SK-N-SH (cell line): ENCODE results near the gene RET. TPM values are rescaled to one million over a fixed set of nuclear protein-coding genes. Genes with fewer than 3 reads are reported as not detected.

Experiments
- CTCF ChIA-PET: fragments of 300-600, 350-600 bp; formaldehyde crosslinking; extraction: SDS; loops from one replicate; lab custom pipeline; 2021; lab: Yijun Ruan, JAX
- POLR2A ChIA-PET: fragments of 350-600 bp; sonication (Branson Sonifier 250); formaldehyde crosslinking; extraction: SDS; loops from one replicate; lab custom pipeline; 2020; ENCODE audit warnings: antibody characterized with exemption, inconsistent platforms; lab: Yijun Ruan, JAX
- DNase-seq: peaks from one replicate; pipeline ENCODE4 v3.0.0; 2012
- H2AFZ ChIP-seq: fragments of 200-600 bp; sonication (generic); 2 replicates; pipeline ENCODE4 v1.8.1; 2016; ENCODE audit warnings: antibody characterized with exemption, mild to moderate bottlenecking, low read depth
- H3F3A ChIP-seq: fragments of 200-600 bp; sonication (generic); replicated peaks from 2 replicates; pipeline ENCODE3; 2016; ENCODE audit warnings: antibody characterized with exemption, mild to moderate bottlenecking; ENCODE audit not compliant: insufficient read depth
- H3K27ac ChIP-seq, 2 experiments: fragments of 200-500 bp in 1 of 2; fragments of 200-600 bp in 1 of 2; sonication (Bioruptor generic) in 1 of 2; sonication (generic), shearing (Covaris generic) in 1 of 2; 2 replicates each; pipeline versions ENCODE4 v1.5.1 to v1.6.1; 2014 to 2016; ENCODE audit warnings: low read depth in 2 of 2, inconsistent platforms in 1 of 2, low read length in 1 of 2, mild to moderate bottlenecking in 1 of 2, mixed read lengths in 1 of 2
- H3K27me3 ChIP-seq: fragments of 200-600 bp; sonication (generic), shearing (Covaris generic); 2 replicates; pipeline ENCODE4 v1.6.1; 2016; ENCODE audit warnings: mixed run types; ENCODE audit not compliant: insufficient read depth
- H3K36me3 ChIP-seq, 2 experiments: fragments of 200-500 bp in 1 of 2; fragments of 200-600 bp in 1 of 2; sonication (Bioruptor generic) in 1 of 2; sonication (generic) in 1 of 2; replicated peaks in 1 of 2; 2 replicates each; pipeline versions ENCODE3 to v1.5.1; 2014 to 2016; ENCODE audit warnings: low read length in 1 of 2, mild to moderate bottlenecking in 1 of 2; ENCODE audit not compliant: insufficient read depth in 2 of 2, control insufficient read depth in 1 of 2
- H3K4me1 ChIP-seq, 2 experiments: fragments of 200-500 bp in 1 of 2; fragments of 200-600 bp in 1 of 2; sonication (Bioruptor generic) in 1 of 2; sonication (generic), shearing (Covaris generic) in 1 of 2; 2 replicates each; pipeline versions ENCODE4 v1.5.1 to v1.6.1; 2014 to 2016; ENCODE audit warnings: low read depth in 1 of 2, low read length in 1 of 2, mixed run types in 1 of 2; ENCODE audit not compliant: insufficient read depth in 2 of 2, control insufficient read depth in 1 of 2
- H3K4me2 ChIP-seq: fragments of 200-600 bp; sonication (generic), shearing (Covaris generic); 2 replicates; pipeline ENCODE4 v1.6.1; 2017; ENCODE audit warnings: mixed run types
- H3K4me3 ChIP-seq, 2 experiments: fragments of 200-500 bp in 1 of 2; fragments of 200-600 bp in 1 of 2; sonication (Bioruptor generic) in 1 of 2; sonication (generic), shearing (Covaris generic) in 1 of 2; 2 replicates each; pipeline versions ENCODE4 v1.5.1 to v1.8.1; 2014 to 2016; ENCODE audit warnings: low read depth in 2 of 2, inconsistent platforms in 1 of 2, low read length in 1 of 2, mild to moderate bottlenecking in 1 of 2, mixed read lengths in 1 of 2, moderate library complexity in 1 of 2
- H3K79me2 ChIP-seq: fragments of 200-600 bp; sonication (generic); 2 replicates; pipeline ENCODE4 v1.8.1; 2017; ENCODE audit warnings: mild to moderate bottlenecking; ENCODE audit not compliant: insufficient read depth
- H3K9ac ChIP-seq: fragments of 200-600 bp; sonication (generic); 2 replicates; pipeline ENCODE4 v1.6.1; 2017; ENCODE audit warnings: mixed run types
- H3K9me2 ChIP-seq: fragments of 200-600 bp; sonication (generic); 2 replicates; pipeline ENCODE4 v1.6.1; 2017; ENCODE audit warnings: mixed run types
- H3K9me3 ChIP-seq: fragments of 200-600 bp; sonication (generic); 2 replicates; pipeline ENCODE4 v1.6.1; 2017; ENCODE audit warnings: mixed run types, mild to moderate bottlenecking, moderate library complexity
- H4K20me1 ChIP-seq: fragments of 200-600 bp; sonication (generic); 2 replicates; pipeline ENCODE4 v1.6.1; 2017; ENCODE audit warnings: mild to moderate bottlenecking, mixed run types; ENCODE audit not compliant: insufficient read depth
- EZH2phosphoT487 ChIP-seq: fragments of 200-600 bp; sonication (generic); IDR thresholded peaks from 2 replicates; pipeline ENCODE4 v1.6.1; 2017; ENCODE audit warnings: low read depth, mixed run types, mild to moderate bottlenecking, antibody characterized with exemption, moderate library complexity, borderline replicate concordance
- FOSL2 ChIP-seq: IDR thresholded peaks from 2 replicates; pipeline ENCODE4 v1.4.0; 2012; ENCODE audit warnings: low read depth, mild to moderate bottlenecking, moderate library complexity, borderline replicate concordance
- FOXJ3 ChIP-seq: sonication (generic); formaldehyde crosslinking; IDR thresholded peaks from 2 replicates; pipeline ENCODE4 v1.5.1; 2020; ENCODE audit warnings: mild to moderate bottlenecking, missing genetic modification reagents
- JUND ChIP-seq: IDR thresholded peaks from 2 replicates; pipeline ENCODE4 v1.4.0; 2012
- MEF2A ChIP-seq: IDR thresholded peaks from 2 replicates; pipeline ENCODE4 v1.4.0; 2012; ENCODE audit warnings: low read depth, borderline replicate concordance
- NFIC ChIP-seq: IDR thresholded peaks from 2 replicates; pipeline ENCODE4 v1.4.0; 2012; ENCODE audit warnings: borderline replicate concordance
- NRF1 ChIP-seq: IDR thresholded peaks from 2 replicates; pipeline ENCODE4 v1.6.1; 2012; ENCODE audit warnings: low read depth, mild to moderate bottlenecking, low read length
- PBX3 ChIP-seq: IDR thresholded peaks from 2 replicates; pipeline ENCODE4; 2012
- POLR2AphosphoS5 ChIP-seq: IDR thresholded peaks from 2 replicates; pipeline ENCODE4 v1.6.1; 2012; ENCODE audit warnings: low read depth, low read length
- RCOR1 ChIP-seq: fragments of 150-350 bp; IDR thresholded peaks from 2 replicates; pipeline ENCODE4 v1.6.1; 2017; ENCODE audit warnings: antibody characterized with exemption, low read length
- RFX5 ChIP-seq: IDR thresholded peaks from 2 replicates; pipeline ENCODE4 v1.6.1; 2012; ENCODE audit warnings: mild to moderate bottlenecking, improper control_type of control experiment, low read length
- RXRA ChIP-seq: IDR thresholded peaks from 2 replicates; pipeline ENCODE4 v1.4.0; 2012; ENCODE audit warnings: low read depth, mild to moderate bottlenecking, borderline replicate concordance
- SMC3 ChIP-seq: IDR thresholded peaks from 2 replicates; pipeline ENCODE4 v1.6.1; 2012; ENCODE audit warnings: low read depth, low read length, improper control_type of control experiment
- TAF1 ChIP-seq: IDR thresholded peaks from 2 replicates; pipeline ENCODE4 v1.6.1; 2012; ENCODE audit warnings: low read depth, mild to moderate bottlenecking, low read length, moderate library complexity, borderline replicate concordance
- TEAD4 ChIP-seq: IDR thresholded peaks from 2 replicates; pipeline ENCODE4 v1.4.0; 2012; ENCODE audit warnings: mild to moderate bottlenecking, borderline replicate concordance; ENCODE audit not compliant: insufficient read depth
- USF2 ChIP-seq: fragments of 150-350 bp; IDR thresholded peaks from 2 replicates; pipeline ENCODE4 v1.6.1; 2017; ENCODE audit warnings: antibody characterized with exemption, low read length, low read depth, borderline replicate concordance
- WGBS: methylation state at CpG from one replicate; pipeline ENCODE4 v1.1.6; 2017; ENCODE audit warnings: low lambda C conversion rate; 5-methylcytosine and 5-hydroxymethylcytosine counted together
- polyA plus RNA-seq, 3 experiments: library from polyadenylated mRNA; depleted of rRNA; stranded (reverse); fragments of >200 nt; gene quantifications; 2 replicates each; pipeline ENCODE4 v1.2.3, GENCODE V29; 2012

RET gene
- polyA plus RNA-seq, 1 of the 3 experiments (the other 2 are of a cell fraction): 3.2 TPM

- ChIA-PET POLR2A (no interaction called here), CTCF (interaction anchor here (1.3 to 2.4 kb wide), 2 partner anchors 8 to 42 kb away, joined by 3 to 7 read pairs; no protein-coding TSS in a partner anchor)
- WGBS: 57% methylated on average over 10 of the region's 16 CpGs
- Histone ChIP-seq H3F3A (no peaks in the 10 kb centered on the region), H3K9me3 (peaks cover 5% of the 10 kb centered on the region; the same call in 1 of the 2 replicates), H3K79me2 (no peaks in the 10 kb centered on the region), H2AFZ (no peak overlapping the region), H3K9me2 (no peaks in the 10 kb centered on the region), H3K36me3 (no peaks in the 10 kb centered on the region), H3K27me3 (no peaks in the 10 kb centered on the region), H4K20me1 (no peaks in the 10 kb centered on the region), H3K4me2 (no peak overlapping the region), H3K4me1 (peaks cover 0 to 44% of the 10 kb centered on the region in 2 experiments; a peak in 2 of 4 replicates), H3K27ac (no peak overlapping the region), H3K9ac (no peak overlapping the region), H3K4me3 (no peak overlapping the region)
- no peak for DNase-seq
- no peak for TF ChIP-seq USF2
- TF ChIP-seq MEF2A: no peak
- no peak for TF ChIP-seq JUND
- TF ChIP-seq RFX5: no peak
- no peak for TF ChIP-seq PBX3
- TF ChIP-seq RCOR1: no peak
- TF ChIP-seq NFIC: no peak
- TF ChIP-seq SMC3: no peak
- TF ChIP-seq NRF1: no peak
Measured at GRCh38 chr10:43036481-43037428, 40.1 kb upstream of the RET start.

- no peak overlapping the region for H2AFZ ChIP-seq
- H3K27ac ChIP-seq: no peak overlapping the region
Measured at GRCh38 chr10:43037440-43037839, 39.4 kb upstream of the RET start.

More at GRCh38 chr10:43037440-43037839, 39.4 kb upstream of the RET start:
- Histone ChIP-seq H3K9me2 (no peaks in the 10 kb centered on the region), H3K9me3 (peaks cover 5% of the 10 kb centered on the region; the same call in 1 of the 2 replicates), H3K4me3 (no peak overlapping the region), H3K36me3 (no peaks in the 10 kb centered on the region), H4K20me1 (no peaks in the 10 kb centered on the region), H3K4me1 (peaks cover 0 to 51% of the 10 kb centered on the region in 2 experiments; a peak in 2 of 4 replicates), H3K4me2 (no peak overlapping the region), H3F3A (no peaks in the 10 kb centered on the region), H3K9ac (no peak overlapping the region), H3K27me3 (no peaks in the 10 kb centered on the region), H3K79me2 (no peaks in the 10 kb centered on the region)
- ChIA-PET POLR2A (no interaction called here), CTCF (interaction anchor here (2.4 kb wide), 1 partner anchor 42 kb away, joined by 7 read pairs; no protein-coding TSS in a partner anchor)
- no peak for DNase-seq
- WGBS: 63% methylated on average over 5 of the region's 6 CpGs
- TF ChIP-seq RFX5 (no peak), NFIC (no peak), FOXJ3 (CRISPR knock-in tag) (no peak), EZH2phosphoT487 (no peak), TAF1 (no peak), TEAD4 (no peak), JUND (no peak), RXRA (no peak), POLR2AphosphoS5 (no peak), RCOR1 (no peak), FOSL2 (no peak)
